ENCODE results near the gene CACNA2D3.

CACNA2D3 gene

GRCh38 chr3:54797111-54797510 lies 674.8 kb downstream of the CACNA2D3 start:
- DNase-seq (ENCODE audit: low read depth) = no peak

GRCh38 chr3:54800478-54800877 lies 678.1 kb downstream of the CACNA2D3 start:
- DNase-seq (ENCODE audit: low read depth) = no peak

- DNase-seq (ENCODE audit: low read depth) = no peak
These were observed 679.6 kb downstream of the CACNA2D3 start for GRCh38 chr3:54801977-54802376.

- no peak for DNase-seq (ENCODE audit: low read depth)
These were observed 688.0 kb downstream of the CACNA2D3 start for GRCh38 chr3:54810401-54810800.

- no peak for DNase-seq (ENCODE audit: low read depth)
These were observed 691.9 kb downstream of the CACNA2D3 start for GRCh38 chr3:54814224-54814623.

- peak; percentile 10 for DNase-seq (ENCODE audit: low read depth)
These were observed 695.3 kb downstream of the CACNA2D3 start for GRCh38 chr3:54817628-54818027.

GRCh38 chr3:54818486-54818885 lies 696.1 kb downstream of the CACNA2D3 start:
- DNase-seq (ENCODE audit: low read depth) = no peak

GRCh38 chr3:54818942-54819341 lies 696.6 kb downstream of the CACNA2D3 start:
- no peak for DNase-seq (ENCODE audit: low read depth)

- DNase-seq (ENCODE audit: low read depth) = no peak
These were observed 697.6 kb downstream of the CACNA2D3 start for GRCh38 chr3:54819946-54820345.

- peak; percentile 31 for DNase-seq (ENCODE audit: low read depth)
These were observed 699.9 kb downstream of the CACNA2D3 start for GRCh38 chr3:54822206-54822605.

GRCh38 chr3:54826251-54826691 lies 703.9 kb downstream of the CACNA2D3 start:
- DNase-seq (ENCODE audit: low read depth) = no peak

GRCh38 chr3:54827056-54827687 lies 704.8 kb downstream of the CACNA2D3 start:
- no peak for DNase-seq (ENCODE audit: low read depth)

GRCh38 chr3:54827776-54828175 lies 705.4 kb downstream of the CACNA2D3 start:
- DNase-seq (ENCODE audit: low read depth) = no peak

GRCh38 chr3:54830658-54831057 lies 708.3 kb downstream of the CACNA2D3 start:
- peak; percentile 26 for DNase-seq (ENCODE audit: low read depth)

- DNase-seq (ENCODE audit: low read depth) = no peak
These were observed 708.8 kb downstream of the CACNA2D3 start for GRCh38 chr3:54831112-54831511.

GRCh38 chr3:54832876-54833275 lies 710.5 kb downstream of the CACNA2D3 start:
- DNase-seq (ENCODE audit: low read depth) = no peak

- DNase-seq (ENCODE audit: low read depth) = no peak
These were observed 713.3 kb downstream of the CACNA2D3 start for GRCh38 chr3:54835701-54836100.

GRCh38 chr3:54836871-54837270 lies 714.5 kb downstream of the CACNA2D3 start:
- DNase-seq (ENCODE audit: low read depth) = no peak

GRCh38 chr3:54837964-54838363 lies 715.6 kb downstream of the CACNA2D3 start:
- peak; percentile 34 for DNase-seq (ENCODE audit: low read depth)

GRCh38 chr3:54841471-54841870 lies 719.1 kb downstream of the CACNA2D3 start:
- no peak for DNase-seq (ENCODE audit: low read depth)

GRCh38 chr3:54843352-54843751 lies 721.0 kb downstream of the CACNA2D3 start:
- no peak for DNase-seq (ENCODE audit: low read depth)

- DNase-seq (ENCODE audit: low read depth) = no peak
These were observed 721.9 kb downstream of the CACNA2D3 start for GRCh38 chr3:54844211-54844610.

- DNase-seq (ENCODE audit: low read depth) = no peak
These were observed 722.7 kb downstream of the CACNA2D3 start for GRCh38 chr3:54845011-54845410.

GRCh38 chr3:54845551-54845950 lies 723.2 kb downstream of the CACNA2D3 start:
- DNase-seq (ENCODE audit: low read depth) = no peak

All from iris pigment epithelial cell (primary cell).